AG20443 (cell line): ENCODE results near the gene SLC26A8.
A peak's percentile ranks its signal among the peaks of the same experiment; 100 is the strongest.
"Not testable (repeated sequence)": the region's sequence is repeated elsewhere in the genome, so short reads cannot be mapped to it uniquely, and the experiment has no call there.

Experiments used
- DNase-seq: peaks from one replicate; pipeline ENCODE4 v3.0.0; 2012; ENCODE audit warnings: low spot score, mixed read lengths

The SLC26A8 gene

GRCh38 chr6:35943390-35943789 is 81.1 kb downstream of the SLC26A8 start:
- no peak for DNase-seq

GRCh38 chr6:35942355-35942754 is 82.1 kb downstream of the SLC26A8 start:
- DNase-seq: no peak

GRCh38 chr6:35941170-35941569 is 83.3 kb downstream of the SLC26A8 start:
- not testable (repeated sequence) for DNase-seq

- DNase-seq: not testable (repeated sequence)
These were observed 84.4 kb downstream of the SLC26A8 start for GRCh38 chr6:35940014-35940413.

DNA sequence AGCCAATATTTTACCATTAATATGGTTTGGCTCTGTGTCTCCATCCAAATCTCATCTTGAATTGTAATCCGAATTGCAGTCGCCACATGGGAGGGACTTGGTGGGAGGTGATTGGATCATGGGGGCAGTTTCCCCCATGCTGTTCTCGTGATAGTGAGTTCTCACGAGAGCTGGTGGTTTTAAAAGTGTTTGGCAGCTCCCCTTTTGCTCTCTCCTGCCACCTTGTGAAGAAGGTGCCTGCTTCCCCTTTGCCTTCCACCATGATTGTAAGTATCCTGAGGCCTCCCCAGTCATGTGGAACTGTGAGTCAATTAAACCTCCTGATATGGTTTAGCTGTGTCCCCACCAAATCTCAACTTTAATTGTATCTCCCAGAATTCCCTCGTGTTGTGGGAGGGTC is 85.2 kb downstream of the SLC26A8 start:
- DNase-seq: not testable (repeated sequence)

DNA sequence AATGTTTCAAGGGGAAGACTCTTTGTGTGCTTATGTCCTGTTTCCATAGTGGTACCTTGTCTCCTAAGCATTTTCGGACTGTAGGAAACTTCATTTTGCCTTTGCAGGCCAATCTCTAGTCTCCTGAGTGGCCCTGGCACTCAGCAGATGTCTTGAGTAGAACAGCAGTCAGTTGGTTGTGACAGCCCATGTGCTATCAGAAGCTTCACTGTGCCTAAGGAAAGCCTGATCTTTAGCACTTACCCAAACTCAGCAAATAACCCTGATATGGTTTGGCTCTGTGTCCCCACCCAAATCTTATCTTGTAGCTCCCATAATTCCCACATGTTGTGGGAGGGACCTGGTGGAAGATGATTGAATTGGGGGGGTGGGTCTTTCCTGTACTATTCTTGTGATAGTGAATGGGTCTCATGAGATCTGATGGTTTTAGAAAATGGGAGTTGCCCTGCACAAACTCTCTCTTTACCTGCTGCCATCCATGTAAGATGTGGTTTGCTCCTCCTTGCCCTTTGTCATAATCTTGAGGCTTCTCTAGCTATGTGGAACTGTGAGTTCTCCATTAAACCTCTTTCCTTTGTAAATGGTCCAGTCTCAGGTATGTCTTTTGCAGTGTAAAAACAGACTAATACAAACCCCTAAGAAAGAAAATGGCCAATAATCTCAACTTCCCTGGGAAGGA is 87.6 kb downstream of the SLC26A8 start:
- DNase-seq: no peak

GRCh38 chr6:35935469-35935868 is 89.0 kb downstream of the SLC26A8 start:
- no peak for DNase-seq

- DNase-seq: no peak
These were observed 90.6 kb downstream of the SLC26A8 start for GRCh38 chr6:35933844-35934243.

DNA sequence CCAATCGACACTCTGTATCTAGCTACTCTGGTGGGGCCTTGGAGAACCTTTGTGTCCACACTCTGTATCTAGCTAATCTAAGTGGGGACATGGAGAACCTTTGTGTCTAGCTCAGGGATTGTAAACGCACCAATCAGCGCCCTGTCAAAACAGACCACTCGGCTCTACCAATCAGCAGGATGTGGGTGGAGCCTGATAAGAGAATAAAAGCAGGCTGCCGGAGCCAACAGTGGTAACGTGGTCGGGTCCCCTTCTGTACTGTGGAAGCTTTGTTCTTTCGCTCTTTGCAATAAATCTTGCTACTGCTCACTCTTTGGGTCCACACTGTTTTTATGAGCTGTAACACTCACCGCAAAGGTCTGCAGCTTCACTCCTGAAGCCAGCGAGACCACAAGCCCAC is 92.6 kb downstream of the SLC26A8 start:
- not testable (repeated sequence) for DNase-seq

- no peak for DNase-seq
These were observed 93.3 kb downstream of the SLC26A8 start for GRCh38 chr6:35931120-35931561.

GRCh38 chr6:35929601-35930000 is 94.8 kb downstream of the SLC26A8 start:
- DNase-seq: no peak

DNA sequence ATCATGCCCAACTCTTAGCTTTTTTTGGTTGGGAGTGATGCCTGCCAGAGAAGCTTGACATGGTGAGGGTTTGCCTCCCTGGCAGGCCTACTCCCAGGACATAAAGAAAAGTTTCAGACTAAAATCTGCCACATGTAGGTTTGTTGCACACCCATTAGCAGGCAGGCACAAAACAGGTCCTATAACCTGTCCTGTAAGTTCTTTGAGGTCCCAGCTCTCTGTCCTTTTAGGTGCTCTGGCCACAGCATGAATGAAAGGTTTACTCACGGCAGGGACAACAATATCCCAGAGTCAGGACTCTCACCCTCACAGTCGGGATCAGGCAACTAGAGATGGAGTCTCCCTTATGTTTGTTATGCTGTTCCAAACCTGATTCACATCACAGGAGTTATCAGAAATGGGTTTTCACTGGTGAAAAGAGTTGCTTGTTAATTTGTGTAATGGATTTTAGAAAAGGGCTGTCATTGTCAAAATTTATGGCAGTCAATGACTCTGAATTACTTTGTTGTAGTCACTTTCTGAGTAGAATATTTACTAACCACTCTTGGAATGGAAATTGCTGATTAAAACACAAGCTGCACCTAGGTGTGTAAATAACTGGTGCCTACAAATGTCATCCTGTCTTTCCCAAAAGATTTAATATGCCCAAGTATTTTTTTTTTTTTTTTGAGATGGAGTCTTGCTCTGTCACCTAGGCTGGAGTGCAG is 97.8 kb downstream of the SLC26A8 start:
- DNase-seq: no peak

DNA sequence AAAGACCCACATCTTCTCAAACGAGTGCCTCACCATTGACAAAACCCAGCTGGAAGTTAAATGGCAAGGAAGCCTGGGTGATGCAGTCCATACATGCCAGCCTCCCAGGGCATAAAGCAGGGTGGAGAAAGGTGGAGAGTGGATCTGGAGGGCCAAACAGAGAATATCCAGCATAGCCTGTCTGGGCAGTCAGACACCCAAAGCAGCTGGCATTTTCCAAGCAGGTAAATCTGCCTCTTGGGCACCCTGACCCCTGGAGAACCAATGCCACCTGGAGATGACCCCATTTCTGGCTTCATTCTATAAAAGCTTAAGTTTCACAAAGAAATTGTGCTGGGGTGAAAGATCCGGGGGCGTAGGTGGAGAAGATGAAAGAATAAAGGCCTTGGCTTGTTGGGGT is 98.5 kb downstream of the SLC26A8 start:
- no peak for DNase-seq

- no peak for DNase-seq
These were observed 100.3 kb downstream of the SLC26A8 start for GRCh38 chr6:35924146-35924545.

DNA sequence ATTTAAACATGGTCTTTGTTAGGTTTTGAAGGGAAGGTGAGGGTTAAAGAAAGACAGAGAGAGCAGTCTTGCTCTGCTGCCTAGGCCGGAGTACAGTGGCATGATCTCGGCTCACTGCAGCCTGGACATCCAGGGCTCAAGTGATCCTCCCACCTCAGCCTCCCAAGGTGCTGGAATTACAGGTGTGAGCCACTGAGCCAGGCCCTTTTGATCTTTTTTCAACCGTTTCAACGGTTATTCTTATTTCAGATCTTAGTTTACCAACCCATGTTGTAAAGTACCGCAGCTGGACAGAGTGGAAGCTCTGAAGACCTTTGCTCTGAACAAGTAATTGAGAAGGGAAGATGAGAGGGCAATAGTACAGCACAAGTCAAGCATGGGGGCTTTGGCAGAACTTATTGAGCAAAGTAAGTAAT is 102.3 kb downstream of the SLC26A8 start:
- DNase-seq: no peak

- DNase-seq: peak; percentile 99
These were observed 103.4 kb downstream of the SLC26A8 start, which contains the start of gene SRPK1 for GRCh38 chr6:35920793-35921732. TSS of gene SRPK1 (minus strand) at chr6:35921098. CDS start at chr6:35921056, 42 bp downstream.

- DNase-seq: peak; percentile 46
These were observed 104.4 kb downstream of the SLC26A8 start for GRCh38 chr6:35919827-35920751.

- DNase-seq: no peak
These were observed 105.2 kb downstream of the SLC26A8 start for GRCh38 chr6:35919085-35919826.

GRCh38 chr6:35916893-35917292 is 107.5 kb downstream of the SLC26A8 start:
- not testable (repeated sequence) for DNase-seq

DNA sequence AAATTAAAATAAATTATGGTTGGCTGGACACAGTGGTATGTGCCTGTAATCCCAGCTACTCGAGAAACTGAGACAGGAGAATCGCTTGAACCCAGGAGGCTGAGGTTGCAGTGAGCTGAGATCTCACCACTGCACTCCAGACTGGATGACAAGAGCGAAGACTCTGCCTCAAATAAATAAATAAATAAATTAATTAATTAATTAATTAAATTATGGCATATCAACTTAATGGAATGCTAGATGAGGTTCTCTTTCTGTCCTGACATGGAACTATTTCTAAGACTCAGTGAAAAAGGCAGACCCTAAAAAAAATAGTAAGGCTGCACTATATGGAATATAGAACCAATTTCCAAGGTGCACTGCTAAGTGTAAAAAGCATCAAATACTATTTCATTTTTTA is 108.4 kb downstream of the SLC26A8 start:
- DNase-seq: no peak
